GM21619 (cell line): ENCODE data around the gene DCK.
"Not testable (repeated sequence)": the region's sequence is repeated elsewhere in the genome, so short reads cannot be mapped to it uniquely, and the experiment has no call there.

Experiments
- ATAC-seq: cut with Tn5 transposase; IDR thresholded peaks from one replicate; pipeline ENCODE4 v1.9.1; 2021; ENCODE audit not compliant: unreplicated experiment

Gene DCK

GRCh38 chr4:71059573-71059972 lies 66.1 kb downstream of the DCK start:
- not testable (repeated sequence) for ATAC-seq

DNA sequence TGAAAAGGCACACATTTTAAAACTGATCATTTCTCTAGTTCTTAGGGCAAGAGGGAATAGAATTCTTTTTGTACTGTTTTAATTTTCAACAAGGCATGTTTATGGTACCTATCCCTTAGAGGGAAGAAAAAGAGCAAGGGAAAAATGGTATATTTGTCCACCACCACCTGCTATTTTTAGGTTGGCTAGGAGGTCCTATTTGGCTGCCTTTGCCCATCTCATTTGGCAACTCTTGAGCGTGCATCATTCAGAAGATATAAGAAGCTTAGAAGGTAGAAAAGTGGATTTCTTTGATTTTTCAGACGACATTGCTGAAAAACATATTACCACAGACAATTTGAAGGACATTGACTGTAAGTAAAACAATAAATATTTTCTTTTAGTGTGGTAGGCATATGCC lies 69.0 kb downstream of the DCK start:
- ATAC-seq, result no peak

- no peak for ATAC-seq
These were observed 70.3 kb downstream of the DCK start for GRCh38 chr4:71063711-71064110.

DNA sequence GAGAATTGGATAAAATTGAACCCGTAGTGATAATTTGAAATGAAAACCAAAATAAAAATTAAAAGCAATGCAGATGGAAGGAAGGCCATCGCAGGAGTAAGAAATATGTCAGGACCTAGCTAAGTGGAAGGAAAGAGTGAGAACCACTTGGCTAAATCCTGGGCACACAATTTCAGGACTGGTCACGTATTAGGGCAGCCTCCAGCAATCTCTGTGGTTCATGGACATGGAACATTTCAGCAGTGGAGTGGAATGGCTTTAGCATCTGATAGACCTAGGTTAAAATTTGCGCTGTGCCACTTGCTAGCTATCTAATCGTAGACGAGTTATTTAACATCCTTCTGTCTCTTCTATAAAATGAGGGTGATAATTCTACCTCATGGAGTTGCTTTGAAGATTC lies 71.1 kb downstream of the DCK start:
- no peak for ATAC-seq

DNA sequence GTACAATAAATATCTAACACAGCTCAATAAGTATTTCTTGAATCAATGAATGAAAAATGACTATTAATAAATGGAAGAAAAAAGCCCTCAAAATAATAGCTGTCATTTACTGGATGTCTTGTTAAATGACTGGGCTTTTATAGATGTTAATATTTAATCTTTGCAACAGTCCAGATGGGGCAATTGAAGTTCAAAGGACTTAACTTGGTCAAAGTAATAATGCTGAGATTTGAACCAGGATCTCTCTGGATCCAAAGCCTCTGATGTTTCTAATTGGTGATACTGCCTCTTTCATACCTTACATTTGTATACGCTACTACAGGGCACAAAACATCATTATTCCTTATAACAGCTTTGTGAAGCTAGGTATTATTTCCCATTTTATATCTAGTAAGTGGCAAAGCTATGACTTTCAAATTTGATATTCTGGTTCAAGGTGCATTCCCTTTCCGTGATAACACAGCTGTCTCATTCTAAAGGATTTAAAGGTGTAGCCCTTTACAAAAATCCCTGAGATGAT lies 72.6 kb downstream of the DCK start:
- no peak for ATAC-seq

DNA sequence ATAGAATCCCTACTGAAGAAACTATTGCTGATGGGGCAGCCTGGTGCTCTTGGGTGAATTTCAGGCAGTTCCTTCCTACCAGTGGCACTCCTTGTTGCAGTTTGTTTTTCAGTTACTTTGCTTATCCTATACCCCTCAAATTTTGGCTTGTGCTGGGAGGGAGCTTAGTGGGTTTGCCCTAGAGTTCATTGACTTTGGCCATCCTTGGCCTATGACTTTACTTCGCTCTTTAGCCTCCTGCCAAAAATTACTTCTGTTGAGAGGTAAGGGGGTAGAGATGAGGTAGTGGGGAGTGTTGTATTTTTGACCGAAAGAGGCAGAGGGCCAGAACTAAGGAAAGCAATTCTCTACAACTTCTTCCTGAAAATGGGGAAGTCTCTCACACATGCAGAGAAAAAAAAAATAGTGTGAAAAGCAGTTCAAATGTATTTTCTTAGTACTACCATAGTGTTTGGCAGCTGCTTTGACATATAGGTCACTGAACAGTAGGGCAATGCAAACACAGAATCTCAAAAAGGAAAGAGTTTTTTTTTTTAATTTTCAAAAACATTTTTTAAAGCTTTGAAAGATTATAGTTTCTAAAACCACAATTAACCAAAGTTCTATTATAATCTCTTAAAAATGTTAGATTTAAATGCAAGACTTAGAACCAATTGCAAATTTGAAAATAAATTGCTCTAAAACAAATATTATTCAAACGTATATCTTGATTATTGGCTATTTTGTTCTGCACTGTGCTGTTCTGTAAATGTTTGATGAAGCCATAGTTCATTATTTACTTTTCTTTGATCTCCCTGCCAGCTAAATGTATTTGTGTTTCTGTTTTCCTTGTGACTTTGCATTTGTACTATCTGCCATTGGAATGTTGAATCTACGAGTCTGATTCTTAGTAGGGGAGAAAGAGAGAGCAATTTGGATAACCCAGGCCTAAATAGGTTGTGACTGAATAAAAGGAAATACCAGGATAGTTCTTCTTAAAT lies 73.6 kb downstream of the DCK start:
- ATAC-seq, result no peak

GRCh38 chr4:71069063-71069462 lies 75.6 kb downstream of the DCK start:
- ATAC-seq, result no peak

DNA sequence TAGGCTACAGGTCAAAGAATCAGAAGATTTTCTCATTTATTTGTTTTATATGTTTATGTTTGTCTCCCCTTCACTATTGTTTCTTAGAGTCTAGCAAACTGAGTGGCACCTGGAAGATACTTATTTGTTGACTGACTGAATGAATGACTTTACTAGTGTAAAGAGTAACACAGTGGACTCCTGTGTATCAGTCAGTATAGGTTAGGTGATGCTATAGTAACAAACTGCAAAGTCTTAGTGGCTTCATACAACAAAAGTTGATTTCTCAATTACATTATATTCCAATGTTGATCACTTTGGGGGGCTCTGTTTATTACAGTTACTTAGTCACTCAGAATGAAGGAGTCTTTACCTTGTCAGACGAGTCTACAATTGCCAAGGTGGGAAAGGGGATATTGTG lies 76.6 kb downstream of the DCK start:
- no peak for ATAC-seq

GRCh38 chr4:71074452-71075299 lies 81.2 kb downstream of the DCK start:
- ATAC-seq, result no peak
